ENCODE data around the gene DNAH10.

The DNAH10 gene, protein sequence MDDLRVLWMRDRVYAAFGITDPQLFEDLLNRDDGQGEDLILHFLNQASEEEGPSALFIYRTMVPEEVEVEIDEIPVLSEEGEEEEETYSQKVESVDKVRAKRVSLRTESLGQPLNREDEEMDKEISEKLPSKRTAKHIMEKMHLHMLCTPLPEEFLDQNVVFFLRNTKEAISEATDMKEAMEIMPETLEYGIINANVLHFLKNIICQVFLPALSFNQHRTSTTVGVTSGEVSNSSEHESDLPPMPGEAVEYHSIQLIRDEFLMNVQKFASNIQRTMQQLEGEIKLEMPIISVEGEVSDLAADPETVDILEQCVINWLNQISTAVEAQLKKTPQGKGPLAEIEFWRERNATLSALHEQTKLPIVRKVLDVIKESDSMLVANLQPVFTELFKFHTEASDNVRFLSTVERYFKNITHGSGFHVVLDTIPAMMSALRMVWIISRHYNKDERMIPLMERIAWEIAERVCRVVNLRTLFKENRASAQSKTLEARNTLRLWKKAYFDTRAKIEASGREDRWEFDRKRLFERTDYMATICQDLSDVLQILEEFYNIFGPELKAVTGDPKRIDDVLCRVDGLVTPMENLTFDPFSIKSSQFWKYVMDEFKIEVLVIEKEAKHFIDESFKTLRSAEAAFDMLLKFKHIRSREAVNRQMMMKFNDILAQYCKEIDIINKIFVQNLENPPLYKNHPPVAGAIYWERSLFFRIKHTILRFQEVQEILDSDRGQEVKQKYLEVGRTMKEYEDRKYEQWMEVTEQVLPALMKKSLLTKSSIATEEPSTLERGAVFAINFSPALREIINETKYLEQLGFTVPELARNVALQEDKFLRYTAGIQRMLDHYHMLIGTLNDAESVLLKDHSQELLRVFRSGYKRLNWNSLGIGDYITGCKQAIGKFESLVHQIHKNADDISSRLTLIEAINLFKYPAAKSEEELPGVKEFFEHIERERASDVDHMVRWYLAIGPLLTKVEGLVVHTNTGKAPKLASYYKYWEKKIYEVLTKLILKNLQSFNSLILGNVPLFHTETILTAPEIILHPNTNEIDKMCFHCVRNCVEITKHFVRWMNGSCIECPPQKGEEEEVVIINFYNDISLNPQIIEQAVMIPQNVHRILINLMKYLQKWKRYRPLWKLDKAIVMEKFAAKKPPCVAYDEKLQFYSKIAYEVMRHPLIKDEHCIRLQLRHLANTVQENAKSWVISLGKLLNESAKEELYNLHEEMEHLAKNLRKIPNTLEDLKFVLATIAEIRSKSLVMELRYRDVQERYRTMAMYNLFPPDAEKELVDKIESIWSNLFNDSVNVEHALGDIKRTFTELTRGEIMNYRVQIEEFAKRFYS (N-terminal part only)

DNA sequence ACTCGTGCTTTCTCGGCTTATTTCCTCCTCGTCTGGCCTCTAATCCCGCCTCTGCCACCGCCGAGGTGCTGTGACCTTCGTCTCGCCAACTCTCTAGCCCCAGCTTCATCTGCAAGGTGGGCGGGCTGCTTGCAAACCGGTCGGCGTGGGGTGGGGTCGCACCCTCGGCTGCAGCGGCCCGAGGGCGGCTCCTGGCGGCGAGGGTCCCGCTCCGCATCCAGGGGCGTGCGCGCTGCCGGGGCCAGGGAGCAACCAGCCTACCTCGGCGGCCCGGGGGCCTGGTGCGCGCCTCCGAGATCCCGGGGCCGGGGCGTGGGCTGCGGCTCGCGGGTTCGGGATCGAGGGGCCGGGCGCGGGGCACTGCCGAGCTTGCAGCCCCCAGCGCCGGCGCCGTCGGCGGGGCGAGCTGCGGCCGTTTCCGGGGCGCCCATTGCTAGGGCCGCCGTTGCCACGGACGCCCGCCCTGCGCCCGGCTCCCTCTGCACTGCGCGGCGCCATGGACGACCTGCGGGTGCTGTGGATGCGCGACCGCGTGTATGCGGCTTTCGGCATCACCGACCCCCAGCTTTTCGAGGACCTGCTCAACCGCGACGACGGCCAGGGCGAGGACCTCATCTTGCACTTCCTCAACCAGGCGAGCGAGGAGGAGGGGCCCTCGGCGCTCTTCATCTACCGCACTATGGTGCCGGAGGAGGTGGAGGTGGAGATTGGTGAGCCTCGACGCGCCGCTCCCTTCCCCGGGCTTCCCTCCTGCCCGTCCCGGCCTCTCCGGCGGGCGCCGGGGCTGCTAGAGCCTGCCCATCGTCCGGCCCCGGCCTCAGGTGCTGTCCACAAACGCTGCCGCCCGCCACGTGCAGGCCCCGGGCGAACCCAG is at the start of gene DNAH10:
Gene DNAH10 (plus strand): TSS at position 461 of the 874 bp plus-strand sequence. CDS start 36 bp downstream, at position 497.
- peak; percentile 15 for DNase-seq (ENCODE audit: low read depth, low spot score)

DNA sequence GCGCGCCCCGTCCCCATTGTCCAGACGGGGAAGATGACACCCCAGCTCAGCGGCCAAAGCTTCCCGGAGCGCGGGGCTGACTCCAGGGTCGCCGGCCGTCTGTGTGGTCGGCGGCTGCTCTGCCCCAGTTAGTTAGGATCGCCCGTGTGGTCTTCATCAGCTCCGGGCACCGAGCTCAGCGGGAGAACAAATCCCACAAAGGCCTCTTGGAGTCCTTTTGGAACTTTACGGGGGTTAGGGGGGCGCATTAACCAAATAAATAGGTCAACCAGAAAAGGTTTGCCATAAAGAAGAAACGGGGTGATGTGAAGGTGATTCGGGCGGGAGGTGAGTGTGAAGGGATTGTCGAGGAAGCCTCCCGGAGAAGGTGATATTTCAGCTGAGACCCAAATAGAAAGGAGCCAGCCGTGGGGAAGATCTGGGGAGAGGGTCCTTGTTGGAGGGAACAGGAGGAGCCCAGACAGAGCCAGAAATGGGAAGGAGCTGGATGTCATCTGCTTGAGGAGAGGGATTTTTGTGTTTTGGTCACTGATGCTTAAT is 49.3 kb upstream of the DNAH10 start:
- no peak for DNase-seq (ENCODE audit: low read depth, low spot score)

DNA sequence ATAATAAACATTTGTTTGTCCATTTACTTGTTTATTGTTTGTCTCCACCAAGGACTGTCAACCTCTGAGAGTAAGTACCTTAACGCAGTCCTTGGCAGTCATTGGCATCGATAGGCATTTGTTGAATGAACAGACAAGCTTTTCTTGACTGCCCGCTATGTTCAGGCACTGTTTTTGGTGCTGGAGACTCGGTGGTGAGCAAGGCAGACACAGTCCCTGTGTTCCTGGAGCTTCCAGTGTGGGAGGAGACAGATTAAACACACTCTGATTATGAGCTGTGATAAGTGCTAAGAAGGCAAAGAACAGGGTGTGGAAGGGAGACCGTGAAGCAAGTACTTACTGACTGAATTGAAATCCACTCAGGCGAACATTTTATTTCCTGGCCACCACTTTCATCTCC is 48.7 kb upstream of the DNAH10 start:
- DNase-seq (ENCODE audit: low read depth, low spot score), result no peak

DNA sequence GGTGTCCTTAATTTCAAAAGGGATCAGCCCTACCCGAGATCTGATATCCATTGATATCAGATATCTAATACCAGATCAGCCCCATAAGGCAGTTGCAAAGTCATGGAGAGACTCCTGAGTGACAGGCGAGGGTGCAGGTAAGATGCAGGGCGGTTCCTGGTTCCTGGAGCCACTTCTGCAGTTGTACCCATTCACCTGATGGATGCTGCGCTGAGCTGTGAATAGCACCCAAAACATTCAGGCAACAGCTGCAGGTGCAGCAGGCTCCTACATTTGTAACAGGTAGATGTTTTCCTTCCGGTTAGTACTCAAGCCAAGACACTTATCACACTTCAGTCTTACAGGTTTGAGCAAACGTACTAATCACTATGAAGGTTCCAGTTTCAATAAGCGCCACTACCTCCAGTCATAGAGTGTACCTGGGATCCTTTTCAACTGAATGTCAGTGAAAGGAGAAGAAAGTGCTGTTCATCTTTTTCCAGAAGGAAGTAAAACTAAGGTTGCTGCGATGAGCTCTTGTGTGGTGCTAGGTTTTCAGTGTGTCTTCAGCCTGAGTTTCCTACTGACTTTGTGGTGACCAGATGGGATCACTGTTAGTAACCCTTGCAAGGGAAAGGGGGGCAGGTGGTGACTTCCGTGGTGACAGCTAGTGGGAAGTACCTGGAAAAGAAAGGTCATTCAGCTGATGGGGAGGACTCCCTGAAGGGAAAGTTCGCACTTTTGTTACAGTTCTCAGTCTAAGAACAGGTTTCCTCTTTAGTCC is 48.1 kb upstream of the DNAH10 start:
- no peak for DNase-seq (ENCODE audit: low read depth, low spot score)

DNA sequence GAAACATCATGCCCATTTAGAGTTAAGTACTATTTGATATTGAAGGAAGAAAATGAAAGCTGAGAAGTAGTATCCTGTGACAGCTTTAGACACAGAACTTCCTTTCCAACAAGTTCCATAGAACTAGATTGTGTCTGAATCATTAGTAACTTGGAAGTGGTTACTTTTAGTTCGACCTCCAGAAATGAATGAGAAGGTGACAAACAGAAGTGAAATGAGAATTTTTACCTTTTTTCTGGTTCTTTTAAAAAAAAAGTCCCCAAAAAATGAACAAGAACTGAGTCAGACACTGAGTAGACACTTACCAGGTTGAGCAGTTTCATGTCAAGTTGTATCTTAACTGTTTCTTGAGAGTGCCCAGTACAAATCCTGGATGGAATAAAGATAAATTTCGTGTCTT is 46.9 kb upstream of the DNAH10 start:
- no peak for DNase-seq (ENCODE audit: low read depth, low spot score)

DNA sequence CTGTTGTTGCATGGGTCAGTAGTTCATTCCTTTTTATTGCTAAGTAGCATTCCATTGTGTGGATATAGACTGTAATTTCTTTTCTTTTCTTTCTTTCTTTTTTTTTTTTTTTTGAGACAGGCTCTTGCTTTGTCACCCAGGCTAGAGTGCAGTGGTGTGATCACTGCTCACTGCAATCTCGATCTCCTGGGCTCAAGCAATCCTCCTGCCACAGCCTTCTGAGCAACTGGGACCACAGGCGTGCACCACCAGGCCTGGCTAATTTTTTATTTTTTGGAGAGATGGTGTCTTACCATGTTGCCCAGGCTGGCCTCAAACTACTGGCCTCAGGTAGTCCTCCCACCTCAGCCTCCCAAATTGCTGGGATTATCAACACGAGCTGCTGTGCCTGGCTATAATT is 44.8 kb upstream of the DNAH10 start:
- DNase-seq (ENCODE audit: low read depth, low spot score), result no peak

DNA sequence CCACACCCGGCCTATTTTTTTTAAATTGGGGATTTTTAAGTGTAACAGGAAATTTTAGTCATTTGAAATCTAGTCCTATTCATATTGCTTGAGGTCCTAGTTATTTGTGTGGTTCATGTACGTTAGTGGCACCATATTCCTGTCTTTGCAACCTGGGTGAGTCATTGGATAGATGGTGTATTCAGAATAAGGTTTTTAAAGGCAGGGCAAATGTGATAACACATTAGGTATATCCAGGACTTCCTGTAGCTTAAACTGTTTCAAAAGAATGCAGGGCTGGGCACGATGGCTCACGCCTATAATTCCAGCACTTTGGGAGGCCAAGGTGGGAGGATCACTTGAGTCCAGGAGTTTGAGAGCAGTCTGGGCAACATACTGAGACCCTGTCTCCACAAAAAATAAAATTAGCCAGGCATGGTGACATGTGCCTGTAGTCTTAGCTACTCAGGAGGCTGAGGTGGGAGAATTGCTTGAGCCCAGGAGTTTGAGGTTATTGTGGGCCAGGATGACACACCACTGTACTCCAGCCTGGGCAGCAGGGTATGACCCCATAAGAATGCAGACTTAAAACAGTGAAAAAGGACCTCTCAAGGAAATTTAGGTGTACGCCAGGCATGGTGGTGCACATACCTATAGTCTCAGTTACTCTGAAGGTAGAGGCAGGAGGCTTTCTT is 41.8 kb upstream of the DNAH10 start:
- no peak for DNase-seq (ENCODE audit: low read depth, low spot score)

DNA sequence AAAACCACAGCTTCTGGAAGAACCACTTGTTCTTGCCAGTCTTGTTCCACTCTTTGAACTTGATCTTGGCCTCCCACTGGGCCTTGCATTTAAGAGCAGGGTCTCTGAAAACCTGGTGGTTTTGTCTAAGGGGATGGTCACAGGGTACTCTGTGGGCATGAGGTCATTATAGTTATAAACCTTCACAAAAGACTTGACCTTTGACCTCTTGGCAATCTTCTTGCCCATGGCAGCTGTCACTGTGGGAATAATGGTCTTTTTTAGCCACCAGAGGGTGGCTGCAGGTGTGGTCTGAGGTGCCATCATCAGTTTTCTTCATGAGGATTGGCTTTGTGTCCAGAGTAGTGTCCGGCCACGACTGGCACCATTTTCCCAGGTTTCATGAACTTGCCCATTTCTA is 40.9 kb upstream of the DNAH10 start:
- no peak for DNase-seq (ENCODE audit: low read depth, low spot score)

DNA sequence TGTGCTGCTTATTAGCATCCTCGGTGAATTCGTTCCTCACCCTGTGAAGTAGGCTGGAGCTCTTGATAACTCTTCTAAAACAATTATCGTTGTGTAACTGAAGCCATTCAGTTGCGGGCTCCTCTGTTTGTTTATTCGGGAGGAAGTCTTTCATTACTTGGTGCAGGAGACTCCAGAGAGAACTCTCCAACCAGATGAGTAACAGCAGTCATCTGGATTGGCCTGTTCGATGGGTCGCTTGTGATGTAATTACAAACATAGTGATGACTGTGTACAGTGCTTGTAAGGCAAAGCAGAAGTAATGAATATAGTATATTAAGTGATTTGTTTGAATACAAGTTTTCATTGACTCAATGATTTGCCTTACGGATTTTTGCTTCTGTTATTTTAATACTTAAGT is 39.1 kb upstream of the DNAH10 start:
- DNase-seq (ENCODE audit: low read depth, low spot score), result no peak

DNA sequence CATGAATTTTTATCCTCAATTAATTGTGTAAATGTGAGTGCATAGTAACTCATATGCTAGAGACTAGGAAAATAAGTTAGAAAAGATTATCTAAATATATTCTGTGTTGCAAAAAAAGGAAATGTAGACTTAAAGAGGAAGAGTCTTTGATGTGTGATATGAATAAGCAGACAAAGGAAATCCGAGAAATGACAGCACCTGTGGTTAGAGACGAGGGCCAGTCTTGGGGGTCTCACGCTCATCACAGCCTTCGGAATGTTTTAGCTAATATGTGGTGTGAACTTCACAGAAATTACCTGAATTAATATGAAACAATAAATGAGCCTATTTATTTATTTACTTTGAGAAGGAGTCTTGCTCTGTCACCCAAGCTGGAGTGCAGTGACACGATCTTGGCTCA is 38.3 kb upstream of the DNAH10 start:
- DNase-seq (ENCODE audit: low read depth, low spot score), result no peak

DNA sequence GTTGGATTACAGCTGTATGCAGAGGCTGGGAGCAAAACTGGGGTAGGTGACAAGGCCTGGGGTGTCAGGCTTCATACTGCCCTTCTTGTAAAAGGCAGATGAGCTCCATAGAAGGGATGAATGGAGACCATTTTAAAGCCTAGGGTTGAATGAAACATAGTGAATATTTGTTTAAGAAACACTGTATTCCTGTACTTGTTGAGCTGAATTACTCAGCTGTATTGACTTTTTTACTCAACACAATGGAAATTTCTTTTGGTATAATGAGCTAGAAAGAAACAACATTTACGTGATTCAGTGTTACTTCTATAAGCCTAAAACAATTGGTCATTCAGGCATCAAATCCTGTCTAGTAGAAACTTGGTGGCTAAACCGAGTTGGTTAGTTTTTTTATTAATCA is 35.9 kb upstream of the DNAH10 start:
- no peak for DNase-seq (ENCODE audit: low read depth, low spot score)

DNA sequence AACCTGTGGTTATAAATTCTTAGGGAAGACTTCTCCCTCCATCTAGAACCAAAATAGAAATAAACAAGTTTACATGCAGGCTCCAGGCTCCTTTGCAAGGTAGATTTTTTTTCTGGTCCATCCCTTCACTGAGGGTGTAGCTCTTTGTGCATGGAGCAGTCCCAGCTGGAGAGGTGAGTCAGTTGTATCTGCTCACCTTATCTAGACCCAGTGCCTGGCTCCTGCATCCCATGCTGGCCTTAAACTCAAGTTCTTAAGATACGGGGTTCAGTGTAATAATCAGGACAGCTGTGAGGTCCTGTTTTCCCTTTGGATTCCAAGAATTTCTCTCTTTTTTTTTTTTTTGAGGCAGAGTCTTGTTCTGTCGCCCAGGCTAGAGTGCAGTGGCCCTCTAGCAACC is 35.1 kb upstream of the DNAH10 start:
- DNase-seq (ENCODE audit: low read depth, low spot score), result no peak

DNA sequence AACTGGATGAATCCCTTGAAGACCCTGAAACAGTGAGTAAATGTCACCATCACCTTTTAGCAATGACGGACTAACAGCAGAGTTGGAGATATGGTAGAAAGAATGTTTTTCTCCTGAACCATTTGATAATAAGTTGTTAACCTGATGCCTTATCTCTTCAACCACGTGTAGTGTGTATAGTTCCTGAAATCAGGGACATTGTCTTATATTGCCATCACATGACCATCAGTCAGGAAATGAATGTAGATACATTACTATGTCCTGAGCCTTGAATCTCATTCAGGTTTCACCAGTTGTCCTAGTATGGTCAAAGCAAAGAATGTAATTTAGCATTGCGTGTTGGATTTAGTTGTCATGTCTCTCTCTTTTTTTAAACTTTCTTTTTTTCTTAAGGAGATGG is 34.2 kb upstream of the DNAH10 start:
- DNase-seq (ENCODE audit: low read depth, low spot score), result no peak

DNA sequence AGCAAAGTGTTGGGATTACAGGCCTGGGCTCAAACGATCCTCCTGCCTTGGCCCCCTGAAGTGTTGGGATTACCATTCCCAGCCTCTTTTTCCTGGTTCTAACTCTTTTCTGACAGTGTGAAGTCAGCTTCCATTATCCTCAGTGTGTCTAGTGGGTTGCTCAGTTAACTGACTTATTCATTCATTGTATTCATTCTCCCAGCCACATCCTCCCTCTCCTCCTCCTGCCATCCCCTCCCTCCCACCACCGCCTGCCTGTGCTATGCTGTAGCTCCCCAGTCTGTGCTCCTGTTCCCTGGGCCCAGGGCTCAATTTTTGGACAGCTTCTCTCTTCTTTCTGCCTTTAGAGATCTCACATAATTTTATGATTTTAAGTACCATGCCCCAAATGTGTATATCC is 30.5 kb upstream of the DNAH10 start:
- DNase-seq (ENCODE audit: low read depth, low spot score), result no peak

DNA sequence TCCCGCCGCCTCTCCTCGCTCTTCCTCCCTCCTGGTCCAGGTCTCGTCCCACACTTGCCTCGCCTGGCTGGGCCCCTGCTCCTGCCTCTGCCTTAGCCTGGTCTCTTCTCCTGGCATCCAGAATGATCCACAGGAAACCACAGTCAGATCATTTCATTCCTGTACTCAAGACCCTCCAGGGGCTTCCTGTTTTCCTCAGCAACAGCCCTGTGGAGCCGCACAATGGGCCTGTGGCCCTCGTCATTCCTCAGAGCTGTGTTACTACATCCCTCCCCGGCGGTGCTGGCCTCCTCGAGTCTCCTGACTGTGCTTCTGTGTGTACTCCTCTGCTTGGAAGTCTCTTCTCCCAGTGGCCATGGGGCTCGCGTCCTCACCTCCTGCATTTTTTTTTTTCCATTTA is 29.9 kb upstream of the DNAH10 start:
- no peak for DNase-seq (ENCODE audit: low read depth, low spot score)

DNA sequence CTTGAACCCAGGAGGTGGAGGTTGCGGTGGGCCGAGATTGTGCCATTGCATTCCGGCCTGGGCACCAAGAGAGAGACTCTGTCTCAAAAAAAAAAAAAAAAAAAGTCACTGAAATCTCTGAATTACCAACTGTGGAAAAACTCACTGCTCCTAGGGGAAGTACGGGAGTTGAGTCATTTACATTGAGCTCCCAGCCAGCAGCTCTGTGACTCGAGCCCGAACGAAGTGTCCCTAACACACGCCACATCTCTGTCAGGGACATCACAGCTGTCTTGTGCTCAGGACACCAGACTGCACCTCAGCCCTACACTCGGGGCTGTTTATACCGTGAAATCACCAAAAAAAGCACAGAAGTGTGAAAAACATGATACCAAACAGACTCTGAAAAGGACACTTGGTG is 28.9 kb upstream of the DNAH10 start:
- no peak for DNase-seq (ENCODE audit: low read depth, low spot score)

DNA sequence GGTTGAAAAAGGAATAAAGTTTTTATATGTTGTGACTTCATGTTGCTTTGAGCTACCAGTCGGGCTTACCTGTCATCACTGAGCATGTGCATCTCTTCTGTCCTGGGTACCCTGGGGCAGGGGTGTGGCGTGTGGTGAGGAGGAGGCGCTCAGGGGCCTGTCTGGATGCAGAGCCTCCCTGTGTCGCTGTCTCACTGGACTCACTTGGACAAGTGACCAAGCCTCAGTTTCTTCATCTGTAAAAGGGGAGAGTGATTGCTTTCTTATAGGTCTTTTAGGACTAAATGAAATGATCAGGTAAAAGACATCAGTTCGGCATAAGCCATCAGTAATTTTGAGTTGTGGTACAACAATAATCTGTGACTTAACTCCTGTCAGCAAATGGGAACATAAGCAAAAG is 27.8 kb upstream of the DNAH10 start:
- no peak for DNase-seq (ENCODE audit: low read depth, low spot score)

DNA sequence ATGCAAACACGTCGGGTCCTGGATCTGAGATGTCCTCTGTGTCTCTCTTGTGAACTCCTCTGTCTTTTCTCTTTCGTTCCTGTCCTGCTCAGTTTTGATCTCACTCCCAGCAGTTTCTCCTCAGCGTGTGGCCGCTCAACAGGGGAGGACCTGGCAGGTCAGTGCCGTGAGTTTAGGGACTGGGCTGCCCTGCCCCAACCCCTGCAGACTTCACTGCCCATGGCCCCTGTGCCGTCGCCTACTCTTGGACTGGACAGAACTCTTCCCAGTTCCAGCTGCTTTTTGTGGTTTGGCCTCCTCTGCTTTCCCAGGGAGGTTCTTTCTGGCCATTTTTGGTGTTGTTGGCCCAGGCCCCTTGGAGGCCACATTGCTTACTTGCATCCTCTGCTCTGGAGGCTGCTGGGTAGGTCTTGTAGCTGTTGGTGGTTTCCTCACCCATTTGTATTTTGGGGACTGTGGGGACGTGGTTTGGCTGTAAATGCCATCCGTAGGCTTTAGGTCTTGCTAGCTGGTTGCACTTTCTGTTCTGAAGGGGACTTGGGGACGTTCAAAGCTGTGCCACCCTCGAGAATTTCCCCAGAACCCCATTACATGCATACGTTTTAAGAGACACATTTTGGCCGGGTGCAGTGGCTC is 20.0 kb upstream of the DNAH10 start:
- no peak for DNase-seq (ENCODE audit: low read depth, low spot score)

DNA sequence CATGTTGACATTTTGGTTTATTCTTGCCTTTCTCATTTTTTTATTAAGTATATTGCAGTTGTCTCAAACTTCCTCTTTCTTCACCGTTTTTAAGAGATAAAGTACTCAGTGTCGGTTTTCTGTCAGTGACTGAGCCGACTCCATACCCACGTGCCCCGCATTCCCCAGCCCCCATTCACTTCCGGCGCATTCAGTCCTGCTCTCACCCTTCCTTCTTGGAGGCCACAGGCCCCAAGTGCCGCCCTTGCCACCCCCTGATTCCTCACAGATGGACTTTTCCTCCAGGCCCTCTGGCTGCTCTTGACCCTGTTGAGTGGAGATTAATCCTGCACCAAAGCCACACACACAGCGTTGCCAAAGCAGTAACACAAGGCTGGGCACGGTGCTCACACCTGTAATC is 19.1 kb upstream of the DNAH10 start:
- DNase-seq (ENCODE audit: low read depth, low spot score), result no peak

Measured in iPS DF 19.7 (cell line).